Erythroblast (primary cell): ENCODE data around the gene FCHSD2.

Source experiments
- GATA1 ChIP-seq: IDR thresholded peaks from 2 replicates; pipeline ENCODE4 v1.6.1; 2011; ENCODE audit warnings: low read depth, mild to moderate bottlenecking, control low read depth, low read length, moderate library complexity
- POLR2A ChIP-seq: IDR thresholded peaks from 2 replicates; pipeline ENCODE4 v1.6.1; 2011; ENCODE audit warnings: mild to moderate bottlenecking, low read length

DNA sequence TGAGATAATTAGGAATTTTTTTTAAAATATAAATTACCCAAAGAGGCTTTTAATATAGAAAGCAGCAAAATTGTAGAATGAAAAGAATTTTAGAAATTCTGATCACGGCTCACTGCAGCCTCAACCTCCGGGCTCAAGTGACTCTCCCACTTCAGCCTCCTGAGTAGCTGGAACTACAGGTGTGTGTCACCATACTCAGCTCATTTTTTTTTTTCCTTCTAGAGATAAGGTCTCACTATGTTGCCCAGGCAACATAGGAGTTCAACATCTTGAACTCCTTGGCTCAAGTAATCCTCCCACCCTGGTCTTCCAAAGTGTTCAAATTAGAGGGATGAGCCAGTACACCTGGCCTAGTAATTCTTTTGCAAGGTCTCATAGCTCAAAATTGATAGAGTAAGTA lies 251.2 kb downstream of the FCHSD2 start:
- TF ChIP-seq POLR2A = no peak
- TF ChIP-seq GATA1 = no peak
